ENCODE data around the gene XIST.

DNA sequence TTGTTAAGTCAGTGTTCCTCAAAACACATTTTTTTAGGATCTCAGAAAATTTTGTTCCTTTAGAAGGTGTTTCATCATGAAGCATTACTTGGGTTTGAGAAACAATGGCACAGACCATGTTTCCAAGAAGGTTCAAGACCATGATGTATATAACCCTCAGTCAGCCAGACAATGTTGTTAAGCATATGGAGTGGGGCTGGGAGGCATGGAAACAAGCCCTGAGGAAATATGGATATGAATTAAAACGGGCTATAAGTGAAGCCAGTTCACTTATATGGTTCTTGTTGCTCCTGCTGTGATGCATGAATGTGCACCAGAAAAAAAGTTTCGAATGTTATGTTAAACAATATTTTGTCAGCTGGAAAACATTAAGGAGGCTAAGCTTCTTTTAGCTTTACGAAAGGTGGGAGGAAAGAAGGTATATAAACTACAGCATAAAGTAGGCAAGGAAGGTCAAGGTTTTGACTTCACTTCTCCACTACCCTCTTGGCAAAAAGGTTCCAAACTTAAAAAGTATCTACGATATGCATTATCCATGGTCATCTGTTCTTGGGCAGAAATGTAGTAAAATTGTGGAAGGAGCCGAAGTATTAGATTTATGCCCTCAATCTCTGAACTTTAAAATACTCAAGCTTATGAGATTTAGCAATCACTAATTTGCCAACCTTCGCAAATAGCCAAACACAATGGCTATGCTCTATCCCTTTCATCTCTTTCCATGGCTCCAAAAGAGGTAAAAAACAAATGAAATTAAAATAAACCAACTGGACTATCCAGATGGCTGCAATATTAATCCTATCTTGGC, 12.2 kb downstream of the XIST start:
- TF ChIP-seq CTCF (IDR thresholded peaks at IDR 0.05; ENCODE audit: low read length), result no peak
- TF ChIP-seq EZH2 (IDR thresholded peaks at IDR 0.05; ENCODE audit: borderline replicate concordance, low read length), result no peak

All from OCI-LY1 (cell line).